DMS114 treated with DMSO at 0.1 percent for 48 hours (cell line): Measurements from ENCODE around the gene PGF.
A peak's percentile ranks its signal among the peaks of the same experiment; 100 is the strongest.

Experiments used
- DNase-seq: peaks from one replicate; lab custom pipeline; 2025; ENCODE audit not compliant: unreplicated experiment; lab: John Stamatoyannopoulos, UW

The PGF gene

GRCh38 chr14:74921053-74921620 lies 34.3 kb downstream of the PGF start:
- DNase-seq: no peak

GRCh38 chr14:74920281-74920680 lies 35.1 kb downstream of the PGF start:
- no peak for DNase-seq

DNA sequence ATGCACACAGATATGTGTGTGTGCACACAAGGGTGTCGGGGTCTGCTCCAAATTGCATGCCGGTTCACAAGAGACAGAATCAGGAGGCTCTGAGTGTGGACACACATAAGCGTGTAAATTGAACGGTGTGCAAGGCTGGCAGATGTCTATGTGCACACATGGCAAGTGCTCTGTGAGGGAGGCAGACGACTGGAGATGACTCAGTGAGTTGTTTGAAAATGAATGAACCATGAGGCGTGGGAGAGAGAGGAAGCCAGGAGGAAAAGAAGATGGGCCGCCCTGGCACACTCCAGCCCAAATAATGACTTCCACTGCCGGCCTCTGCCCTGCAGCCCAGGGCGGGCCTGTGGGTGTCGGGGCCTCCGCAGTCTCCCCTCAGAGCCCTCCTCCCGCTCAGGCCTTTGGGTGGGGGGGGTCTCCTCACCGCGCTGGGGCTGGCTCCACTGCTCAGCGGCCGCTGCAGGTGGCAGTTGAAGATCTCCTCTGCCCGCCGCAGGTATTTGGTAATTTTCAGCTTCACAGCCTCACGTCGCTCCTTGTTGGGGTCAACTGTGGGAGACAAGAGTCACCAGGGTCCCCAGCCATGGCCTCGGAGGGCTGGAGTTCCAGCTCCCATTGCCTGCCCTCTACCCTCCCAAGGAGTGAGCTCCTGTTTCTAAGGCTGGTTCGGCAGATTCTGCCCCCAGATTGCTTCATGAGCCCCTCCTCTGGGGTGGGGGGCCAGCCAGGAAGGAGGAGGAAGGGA lies 35.8 kb downstream of the PGF start:
- DNase-seq: no peak

DNA sequence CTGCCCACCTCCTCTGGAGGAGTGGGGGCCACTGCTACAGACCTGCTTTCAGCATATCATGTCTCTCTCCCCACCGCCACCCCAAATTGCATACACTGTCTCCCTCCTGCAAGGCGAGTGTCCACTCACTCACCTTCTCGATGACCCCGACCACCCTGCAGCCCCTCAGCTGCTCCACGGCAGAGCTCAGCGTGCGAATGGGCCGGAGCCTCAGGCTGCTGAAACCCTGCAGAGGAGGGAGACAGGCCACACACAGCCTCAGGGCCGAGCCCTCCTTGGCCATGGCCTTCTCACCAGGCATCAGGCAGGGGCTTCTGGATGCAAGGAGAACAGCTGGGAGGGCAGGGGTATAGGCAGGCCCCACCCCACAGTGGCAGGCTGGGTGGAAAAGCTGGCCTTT lies 37.0 kb downstream of the PGF start:
- DNase-seq: no peak

- DNase-seq: no peak
Observed at GRCh38 chr14:74917646-74918081, 37.7 kb downstream of the PGF start.

DNA sequence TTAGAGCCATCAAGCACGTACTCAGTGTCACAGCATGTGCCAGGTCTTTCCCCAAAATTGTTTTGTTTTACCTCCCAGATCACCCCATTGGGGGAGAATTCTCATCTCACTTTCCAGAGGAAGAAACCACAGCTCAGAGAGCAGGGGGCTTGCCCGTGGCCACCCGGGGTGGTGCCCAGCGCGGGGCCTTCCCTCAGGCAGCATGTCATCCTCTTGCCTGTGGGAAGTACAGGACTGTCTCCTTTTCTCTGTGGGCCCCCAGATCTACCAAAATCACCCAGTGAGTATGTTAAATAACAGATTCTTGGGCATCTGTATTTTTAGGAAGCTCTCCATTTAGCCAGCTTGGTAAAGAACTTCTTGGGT lies 38.2 kb downstream of the PGF start:
- DNase-seq: no peak

DNA sequence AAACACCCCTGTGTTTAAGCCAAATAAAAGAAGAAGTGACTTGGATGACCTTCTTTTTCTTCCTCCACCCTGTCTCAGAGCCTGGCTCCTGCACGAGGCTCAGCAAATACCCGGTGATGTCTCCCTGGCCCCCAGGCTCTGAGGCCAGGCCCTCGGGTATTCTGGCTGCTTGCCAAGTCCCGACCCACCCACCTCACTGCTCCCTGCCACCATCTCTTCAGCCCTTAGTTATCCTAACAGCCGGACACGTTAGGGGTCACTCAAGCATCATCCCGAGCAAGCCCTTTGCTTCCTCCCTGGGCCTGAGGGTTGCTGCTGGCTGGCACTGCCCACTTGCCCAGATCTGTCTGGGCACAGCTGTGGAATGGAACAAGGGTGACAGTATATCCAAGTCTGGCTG lies 39.6 kb downstream of the PGF start:
- DNase-seq: no peak

GRCh38 chr14:74915426-74915825 lies 40.0 kb downstream of the PGF start:
- DNase-seq: no peak

DNA sequence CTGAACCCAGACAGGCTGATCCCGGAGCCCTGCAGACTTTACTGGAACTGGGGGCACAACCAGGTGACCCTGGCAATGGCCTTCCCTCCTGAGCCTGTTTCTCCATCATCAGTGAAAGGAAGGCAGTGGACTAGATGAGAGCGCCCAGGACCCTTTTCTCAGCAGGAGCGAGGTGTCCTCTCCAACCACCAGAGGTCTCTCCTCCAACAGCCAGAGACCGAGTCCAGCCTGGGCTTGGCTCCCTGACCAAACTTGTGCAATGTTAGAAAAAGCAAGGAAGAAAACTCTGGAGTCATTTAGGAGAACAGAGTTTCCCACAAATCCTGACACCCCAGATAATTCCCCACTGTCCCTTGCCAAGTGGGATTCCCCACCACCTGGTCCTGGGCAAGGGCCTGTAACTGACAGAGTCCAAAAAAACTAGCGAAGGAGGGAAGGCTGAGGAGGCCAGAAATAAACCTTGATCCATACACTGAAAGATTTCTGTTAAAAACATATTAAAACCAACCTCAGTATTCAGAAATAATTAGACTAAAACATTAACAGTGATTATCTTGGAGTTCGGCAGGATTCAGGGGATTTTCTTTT lies 41.3 kb downstream of the PGF start:
- peak; percentile 37 for DNase-seq

GRCh38 chr14:74913393-74913910 lies 41.9 kb downstream of the PGF start:
- no peak for DNase-seq

GRCh38 chr14:74912801-74913200 lies 42.6 kb downstream of the PGF start:
- DNase-seq: no peak

- DNase-seq: no peak
Observed at GRCh38 chr14:74912111-74912510, 43.3 kb downstream of the PGF start.

DNA sequence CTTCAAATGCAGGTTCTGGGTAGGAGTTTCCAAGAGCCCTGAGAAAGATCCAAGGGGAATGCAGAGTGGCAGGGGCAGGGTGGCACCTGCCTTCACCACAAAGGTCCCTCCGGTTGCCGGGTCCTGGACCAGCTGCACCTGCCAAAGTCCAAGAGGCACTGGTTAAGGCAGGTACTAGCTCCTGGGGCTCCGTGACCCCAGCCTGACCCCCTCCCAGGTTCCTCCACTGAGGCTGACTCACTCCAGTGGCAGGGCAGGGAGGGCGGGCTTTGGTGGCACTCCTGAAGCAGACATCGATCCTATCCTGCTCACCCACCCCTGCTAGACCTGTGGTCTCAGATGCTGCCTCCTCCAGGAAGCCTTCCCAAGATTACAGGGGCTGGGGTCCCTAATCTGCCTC lies 43.7 kb downstream of the PGF start:
- no peak for DNase-seq

DNA sequence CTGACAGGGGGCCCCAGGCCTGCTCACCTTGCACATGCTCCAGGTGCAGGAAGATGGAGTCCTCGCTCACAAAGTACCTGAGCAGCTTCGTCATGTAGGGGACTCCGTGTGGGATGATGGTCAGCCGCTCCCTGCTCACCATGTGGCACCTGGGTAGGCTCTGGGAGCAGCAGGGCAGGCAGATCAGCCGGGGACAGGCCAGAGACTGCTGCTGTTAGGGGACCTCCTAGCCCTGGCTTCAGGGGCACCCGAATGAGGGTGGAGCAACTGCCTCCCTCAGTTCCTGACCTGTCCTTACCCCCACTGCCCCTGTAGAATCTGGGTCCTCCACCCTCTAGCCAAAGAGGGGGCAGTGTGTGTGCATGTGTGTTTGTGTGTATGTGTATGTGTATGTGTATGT lies 44.2 kb downstream of the PGF start:
- no peak for DNase-seq

GRCh38 chr14:74910556-74910955 lies 44.8 kb downstream of the PGF start:
- DNase-seq: no peak

DNA sequence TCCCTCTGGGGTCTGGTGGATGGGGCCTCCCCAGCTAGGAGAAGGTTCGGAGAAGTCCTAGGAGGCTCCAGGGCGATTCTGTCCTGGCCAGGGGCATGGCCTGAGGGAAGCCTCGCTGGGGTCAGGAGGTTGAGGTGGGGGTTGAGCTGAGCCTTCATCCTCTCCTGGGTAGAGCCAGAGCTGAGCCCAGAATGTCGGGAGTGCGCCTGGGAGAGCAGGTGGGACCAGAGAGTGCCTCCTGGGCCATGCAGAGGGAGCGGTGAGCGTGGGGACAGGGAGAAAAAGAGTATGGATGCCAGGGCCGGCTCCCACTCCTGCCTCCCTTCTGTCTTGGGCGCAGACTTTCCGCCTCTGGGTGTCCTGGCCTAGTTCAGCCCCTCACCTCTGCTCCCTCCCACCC lies 45.5 kb downstream of the PGF start:
- no peak for DNase-seq

DNA sequence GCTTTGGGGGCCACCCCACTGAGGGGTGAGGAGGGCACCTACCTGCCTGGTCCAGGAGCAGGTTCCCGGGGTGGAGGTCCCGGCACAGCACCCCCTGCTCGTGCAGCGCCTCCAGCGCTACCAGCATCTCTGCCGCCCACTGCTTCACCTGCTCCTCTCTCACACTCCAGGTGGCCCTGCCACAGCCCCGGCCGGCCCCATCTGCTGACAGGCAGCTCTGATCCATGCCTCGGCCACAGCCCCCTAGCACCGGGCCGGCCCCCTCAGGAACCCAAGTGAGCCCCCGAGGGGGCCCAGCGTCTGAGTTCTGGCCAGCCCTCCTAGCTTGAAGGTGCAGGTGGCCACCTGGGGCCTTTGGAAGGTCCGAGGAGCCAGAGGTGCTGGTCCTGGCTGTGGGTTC lies 45.9 kb downstream of the PGF start:
- no peak for DNase-seq

GRCh38 chr14:74908861-74909341 lies 46.5 kb downstream of the PGF start:
- no peak for DNase-seq

GRCh38 chr14:74907744-74908143 lies 47.7 kb downstream of the PGF start:
- DNase-seq: no peak

- DNase-seq: no peak
Observed at GRCh38 chr14:74906925-74907521, 48.4 kb downstream of the PGF start.

DNA sequence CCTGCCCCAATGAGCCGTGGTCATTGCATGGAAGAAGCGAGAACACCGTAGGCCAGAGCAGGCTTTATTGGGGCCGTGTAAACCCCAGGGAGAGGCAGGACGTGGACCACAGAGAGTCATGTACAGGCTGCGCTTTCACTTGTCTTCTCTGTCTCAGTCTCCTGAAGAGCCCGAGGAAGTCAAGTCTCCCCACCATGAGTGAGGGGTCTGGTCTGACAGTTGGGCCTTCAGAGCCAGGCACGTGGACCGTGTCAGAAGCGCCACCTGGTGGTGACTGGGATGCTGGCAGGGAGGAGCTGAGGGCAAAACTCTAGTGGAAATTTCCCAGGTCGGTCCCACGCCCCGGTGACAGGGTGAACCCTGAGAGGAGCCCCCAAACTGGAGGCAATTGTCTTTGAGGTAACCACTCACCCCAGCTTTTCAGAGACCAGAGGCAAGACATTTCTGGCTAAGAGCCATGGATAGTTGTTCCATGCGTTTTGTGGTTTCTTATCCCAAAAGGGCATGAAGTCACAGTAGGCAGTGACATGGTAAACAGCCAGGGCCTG lies 49.7 kb downstream of the PGF start:
- DNase-seq: peak; percentile 7
